ENCODE results near the gene GHRH. TPM values are rescaled to one million over a fixed set of nuclear protein-coding genes. Genes with fewer than 3 reads are reported as not detected.

GHRH gene
- total RNA-seq, 3 donors from 2014 or later, result not detected

DNA sequence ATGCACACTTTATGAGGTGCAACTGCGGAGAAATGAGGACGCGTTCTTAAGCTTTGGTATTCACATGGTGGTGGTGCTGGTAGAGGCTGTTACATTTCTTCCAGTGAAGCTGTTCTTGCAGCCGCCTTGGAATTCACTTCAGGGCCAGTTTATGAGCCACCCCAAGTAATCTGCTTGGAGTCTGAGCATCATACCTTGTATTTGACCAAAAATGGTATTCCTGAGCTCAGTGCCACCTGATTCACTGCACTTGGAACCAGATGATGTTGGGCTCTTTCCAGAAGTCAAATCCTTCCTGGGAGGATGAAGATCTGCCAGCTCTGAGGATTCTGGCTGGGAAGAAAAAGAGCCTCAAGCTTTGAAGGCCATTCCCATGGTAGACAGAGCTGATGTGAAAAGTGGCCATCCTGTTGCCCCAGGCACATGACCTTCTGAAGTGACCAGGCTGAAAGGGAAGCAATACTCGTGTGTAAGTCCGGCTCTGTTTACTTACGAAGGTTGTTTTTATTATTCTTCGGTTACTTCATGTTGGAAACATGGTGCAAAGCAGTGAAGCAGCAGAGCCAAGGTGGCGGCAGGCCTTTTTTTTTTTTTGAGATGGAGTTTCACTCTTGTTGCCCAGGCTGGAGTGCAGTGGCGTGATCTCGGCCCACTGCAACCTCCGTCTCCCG, 35.6 kb upstream of the GHRH start:
- no peaks in the 10 kb centered on the region for H3K27me3 Mint-ChIP-seq (ENCODE audit: low read depth)
- peaks cover 4% of the 10 kb centered on the region for H3K9me3 Mint-ChIP-seq
- no peak for DNase-seq
- H3K36me3 Mint-ChIP-seq (ENCODE audit: insufficient read depth), result peaks cover 39% of the 10 kb centered on the region
- peaks cover 38% of the 10 kb centered on the region for H3K4me1 Mint-ChIP-seq (ENCODE audit: low read depth)
- H3K4me3 Mint-ChIP-seq, result no peak overlapping the region
- no peak for ATAC-seq

DNA sequence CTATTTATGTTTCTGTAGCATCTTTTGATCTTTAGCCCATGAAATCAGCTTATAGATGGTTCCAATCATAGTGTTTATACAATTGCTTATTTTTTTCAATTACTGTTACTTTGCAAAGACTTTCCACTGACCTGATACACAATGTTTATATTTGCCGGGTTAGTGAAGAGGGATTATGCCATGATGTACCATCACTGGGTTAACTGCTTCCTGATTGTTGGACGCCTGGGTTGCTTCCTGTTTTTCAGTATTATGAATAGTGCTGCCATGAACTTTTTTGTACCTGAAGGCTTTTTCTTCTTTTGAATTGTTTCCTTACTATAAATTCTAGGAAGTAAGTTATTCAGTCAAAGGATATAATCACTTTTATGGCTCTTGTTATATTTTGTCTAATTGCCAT, 34.8 kb upstream of the GHRH start:
- ATAC-seq (no peak), DNase-seq (no peak)
- Mint-ChIP-seq H3K36me3 (ENCODE audit: insufficient read depth) (peaks cover 39% of the 10 kb centered on the region), H3K4me3 (no peak overlapping the region), H3K27me3 (ENCODE audit: low read depth) (no peaks in the 10 kb centered on the region), H3K9me3 (peaks cover 4% of the 10 kb centered on the region), H3K4me1 (ENCODE audit: low read depth) (peaks cover 42% of the 10 kb centered on the region)

DNA sequence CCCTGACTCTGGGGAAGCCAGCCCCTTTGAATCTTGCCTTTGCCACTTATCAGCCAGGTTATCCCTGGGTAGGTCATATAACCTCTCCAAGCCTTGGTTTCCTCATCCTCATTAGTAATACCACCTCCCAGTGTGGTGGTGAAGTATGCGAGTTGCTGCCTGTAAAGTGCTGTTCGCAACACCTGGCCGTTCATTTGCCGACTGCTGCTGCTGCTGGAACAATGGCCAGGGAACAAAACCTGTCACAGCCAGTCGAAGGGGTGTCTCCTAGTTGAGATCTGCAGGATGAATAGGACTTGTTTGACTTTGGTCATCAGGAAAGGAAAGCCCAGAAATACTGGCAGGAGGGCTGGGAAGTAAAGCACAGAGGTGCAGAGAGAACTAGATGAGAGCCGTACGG, 34.0 kb upstream of the GHRH start:
- H3K9me3 Mint-ChIP-seq, result peaks cover 4% of the 10 kb centered on the region
- no peaks in the 10 kb centered on the region for H3K27me3 Mint-ChIP-seq (ENCODE audit: low read depth)
- no peak overlapping the region for H3K4me3 Mint-ChIP-seq
- peaks cover 47% of the 10 kb centered on the region for H3K4me1 Mint-ChIP-seq (ENCODE audit: low read depth)
- no peak for ATAC-seq
- DNase-seq, result no peak
- H3K36me3 Mint-ChIP-seq (ENCODE audit: insufficient read depth), result peaks cover 37% of the 10 kb centered on the region

DNA sequence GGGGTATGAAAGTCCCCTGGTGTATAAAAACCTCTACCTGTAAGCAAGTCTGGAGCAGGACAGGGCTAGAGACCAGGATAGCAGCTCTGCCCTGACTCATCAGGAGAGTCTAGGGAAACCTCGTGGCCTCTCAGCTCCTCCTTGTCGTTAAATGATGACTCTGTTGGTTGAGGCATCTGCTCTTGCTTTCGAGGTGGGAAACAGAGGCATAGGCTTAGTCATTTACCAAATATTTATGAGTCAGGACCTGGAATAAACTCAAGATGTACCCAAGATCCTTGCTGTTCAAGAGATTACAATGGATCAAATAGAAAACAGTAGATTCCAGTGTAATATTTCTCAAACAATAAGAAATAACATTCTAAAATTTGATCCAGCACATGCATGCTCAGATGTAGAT, 33.4 kb upstream of the GHRH start:
- H3K9me3 Mint-ChIP-seq, result peaks cover 4% of the 10 kb centered on the region
- no peak overlapping the region for H3K4me3 Mint-ChIP-seq
- H3K4me1 Mint-ChIP-seq (ENCODE audit: low read depth), result peaks cover 47% of the 10 kb centered on the region
- ATAC-seq (peak; percentile 50 to 63), DNase-seq (no peak)
- H3K36me3 Mint-ChIP-seq (ENCODE audit: insufficient read depth), result peaks cover 31% of the 10 kb centered on the region
- H3K27me3 Mint-ChIP-seq (ENCODE audit: low read depth), result no peaks in the 10 kb centered on the region

DNA sequence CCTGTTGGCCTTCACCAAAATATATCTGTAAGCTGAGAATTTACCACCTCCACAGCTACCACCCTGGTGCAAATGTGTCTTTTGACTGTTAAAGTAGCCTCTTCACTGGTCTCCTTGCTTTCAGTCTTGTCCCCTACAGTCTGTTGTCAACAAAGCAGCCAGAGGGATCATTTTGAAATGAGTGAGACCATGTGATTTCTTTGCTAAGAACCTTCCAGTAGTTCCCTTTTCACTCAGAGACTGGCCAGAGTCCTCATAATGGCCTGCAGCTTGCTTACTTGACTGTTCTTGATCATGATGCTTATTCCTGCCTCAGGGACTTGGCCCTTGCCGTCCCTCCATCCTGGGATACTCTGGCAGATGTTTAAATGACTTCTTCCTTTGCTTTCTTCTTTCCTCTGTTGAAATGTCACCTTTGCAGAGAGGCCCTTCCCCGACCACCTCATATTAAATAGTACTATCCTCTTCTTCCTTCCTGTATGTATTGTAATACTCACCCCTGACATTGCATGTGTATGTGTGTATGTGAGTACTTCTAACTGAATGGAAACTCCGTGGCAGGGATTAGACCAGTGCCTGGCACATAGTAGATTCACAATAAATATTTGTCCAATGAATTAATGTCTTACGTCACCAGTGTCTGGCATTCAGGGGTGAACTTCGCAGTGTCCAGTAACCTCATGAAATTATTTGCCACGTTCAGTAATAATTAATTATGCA, 32.8 kb upstream of the GHRH start:
- Mint-ChIP-seq H3K4me1 (ENCODE audit: low read depth) (peaks cover 47% of the 10 kb centered on the region), H3K27me3 (ENCODE audit: low read depth) (no peaks in the 10 kb centered on the region), H3K36me3 (ENCODE audit: insufficient read depth) (peaks cover 27% of the 10 kb centered on the region), H3K9me3 (peaks cover 4% of the 10 kb centered on the region), H3K4me3 (no peak overlapping the region)
- ATAC-seq (no peak), DNase-seq (no peak)

DNA sequence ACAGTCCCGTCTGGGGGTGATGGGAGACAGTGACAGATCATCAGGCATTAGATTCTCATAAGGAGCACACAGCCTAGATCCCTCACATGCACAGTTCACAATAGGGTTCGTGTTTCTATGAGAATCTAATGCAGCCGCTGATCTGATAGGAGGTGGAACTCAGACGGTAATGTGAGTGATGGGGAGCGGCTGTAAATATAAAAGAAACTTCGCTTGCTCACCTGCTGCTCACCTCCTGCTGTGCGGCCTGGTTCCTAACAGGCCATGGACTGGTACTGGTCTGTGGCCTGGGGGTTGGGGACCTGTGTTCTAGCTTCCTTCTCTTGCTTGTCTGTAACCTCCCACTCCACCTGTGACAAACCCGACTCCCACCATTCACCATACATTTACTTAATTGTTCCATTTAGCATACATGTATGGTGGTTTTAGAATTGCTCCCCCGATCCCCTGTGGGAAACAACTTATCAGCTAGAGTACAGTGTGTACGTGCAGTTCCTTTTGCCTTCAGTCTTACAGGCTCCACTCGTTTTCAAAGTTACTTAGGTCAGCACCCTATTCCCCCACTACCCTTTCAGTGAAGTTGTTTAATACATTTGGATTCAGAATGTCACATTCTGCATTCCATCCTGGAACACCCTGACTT, 31.8 kb upstream of the GHRH start:
- Mint-ChIP-seq H3K27me3 (ENCODE audit: low read depth) (no peaks in the 10 kb centered on the region), H3K4me3 (no peak overlapping the region), H3K4me1 (ENCODE audit: low read depth) (peaks cover 50% of the 10 kb centered on the region), H3K36me3 (ENCODE audit: insufficient read depth) (peaks cover 24% of the 10 kb centered on the region), H3K9me3 (peaks cover 4% of the 10 kb centered on the region)
- DNase-seq (no peak), ATAC-seq (no peak)

DNA sequence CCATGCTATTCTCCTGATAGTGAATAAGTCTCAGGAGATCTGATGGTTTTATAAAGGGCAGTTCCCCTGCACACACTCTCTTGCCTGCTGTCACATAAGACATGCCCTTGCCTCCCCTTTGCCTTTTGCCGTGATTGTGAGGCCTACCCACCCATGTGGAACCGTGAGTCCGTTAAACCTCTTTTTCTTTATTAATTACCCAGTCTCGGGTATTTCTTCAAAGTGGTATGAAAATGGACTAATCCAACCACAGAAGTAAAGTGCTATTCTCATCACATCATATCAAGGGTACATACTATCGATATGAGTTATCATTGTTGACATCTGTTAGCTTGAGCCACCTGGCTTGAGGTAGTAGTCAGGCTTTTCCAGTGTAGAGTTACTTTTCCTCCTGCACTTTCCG, 30.1 kb upstream of the GHRH start:
- H3K27me3 Mint-ChIP-seq (ENCODE audit: low read depth), result no peaks in the 10 kb centered on the region
- peaks cover 47% of the 10 kb centered on the region for H3K4me1 Mint-ChIP-seq (ENCODE audit: low read depth)
- H3K9me3 Mint-ChIP-seq, result peaks cover 4% of the 10 kb centered on the region
- no peak for DNase-seq
- H3K36me3 Mint-ChIP-seq (ENCODE audit: insufficient read depth), result peaks cover 18% of the 10 kb centered on the region
- no peak for ATAC-seq
- H3K4me3 Mint-ChIP-seq, result peak overlapping the region; percentile 59

DNA sequence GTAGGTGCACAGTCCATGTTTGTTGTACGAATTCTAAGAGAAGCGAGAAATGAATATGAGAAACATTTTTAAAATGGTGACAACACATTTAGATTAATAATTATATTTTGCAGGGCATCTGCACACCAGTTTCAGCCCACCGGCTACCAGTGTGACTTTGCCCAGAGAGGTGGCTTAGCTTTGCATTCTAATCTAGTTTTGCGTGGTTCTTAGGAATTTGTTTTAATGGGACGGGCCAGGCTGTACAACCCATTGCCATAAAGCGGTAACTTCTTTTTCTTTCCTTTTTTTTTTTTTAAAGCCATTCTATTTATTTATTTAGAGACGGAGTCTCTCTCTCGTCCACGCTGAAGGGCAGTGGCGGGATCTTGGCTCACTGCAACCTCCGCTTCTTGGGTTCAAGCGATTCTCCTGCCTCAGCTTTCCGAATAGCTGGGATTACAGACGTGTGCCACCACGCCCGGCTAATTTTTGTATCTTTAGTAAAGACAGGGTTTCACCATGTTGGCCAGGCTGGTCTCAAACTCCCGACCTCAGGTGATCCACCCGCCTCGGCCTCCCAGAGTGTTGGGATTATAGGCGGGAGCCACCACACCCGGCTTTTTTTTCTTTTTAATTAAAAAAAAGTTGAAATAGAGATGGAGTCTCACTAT, 28.7 kb upstream of the GHRH start:
- H3K9me3 Mint-ChIP-seq, result peaks cover 4% of the 10 kb centered on the region
- peaks cover 18% of the 10 kb centered on the region for H3K36me3 Mint-ChIP-seq (ENCODE audit: insufficient read depth)
- H3K4me1 Mint-ChIP-seq (ENCODE audit: low read depth), result peaks cover 36% of the 10 kb centered on the region
- H3K27me3 Mint-ChIP-seq (ENCODE audit: low read depth), result no peaks in the 10 kb centered on the region
- ATAC-seq (no peak), DNase-seq (no peak)
- H3K4me3 Mint-ChIP-seq, result peak overlapping the region; percentile 87

DNA sequence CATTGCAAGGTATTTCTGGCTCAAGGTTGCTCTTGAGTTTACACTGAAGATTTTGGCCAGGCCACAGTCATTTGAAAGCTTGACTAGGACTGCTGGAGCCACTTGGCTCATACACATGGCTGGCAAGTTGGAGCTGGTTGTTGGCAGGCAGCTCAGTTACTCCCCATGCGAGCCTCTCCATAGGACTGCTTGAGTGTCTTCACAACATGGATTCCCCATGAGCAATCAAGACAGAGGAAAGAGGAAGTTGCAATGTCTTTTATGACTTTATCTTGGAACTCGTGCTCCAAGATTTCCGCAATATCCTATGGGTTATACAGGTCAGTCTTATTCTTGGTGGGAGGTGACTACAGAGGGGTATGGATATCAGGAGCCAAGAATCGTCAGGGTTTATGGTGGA, 26.5 kb upstream of the GHRH start:
- Mint-ChIP-seq H3K27me3 (ENCODE audit: low read depth) (no peaks in the 10 kb centered on the region), H3K4me1 (ENCODE audit: low read depth) (peaks cover 21% of the 10 kb centered on the region)
- no peak for DNase-seq

DNA sequence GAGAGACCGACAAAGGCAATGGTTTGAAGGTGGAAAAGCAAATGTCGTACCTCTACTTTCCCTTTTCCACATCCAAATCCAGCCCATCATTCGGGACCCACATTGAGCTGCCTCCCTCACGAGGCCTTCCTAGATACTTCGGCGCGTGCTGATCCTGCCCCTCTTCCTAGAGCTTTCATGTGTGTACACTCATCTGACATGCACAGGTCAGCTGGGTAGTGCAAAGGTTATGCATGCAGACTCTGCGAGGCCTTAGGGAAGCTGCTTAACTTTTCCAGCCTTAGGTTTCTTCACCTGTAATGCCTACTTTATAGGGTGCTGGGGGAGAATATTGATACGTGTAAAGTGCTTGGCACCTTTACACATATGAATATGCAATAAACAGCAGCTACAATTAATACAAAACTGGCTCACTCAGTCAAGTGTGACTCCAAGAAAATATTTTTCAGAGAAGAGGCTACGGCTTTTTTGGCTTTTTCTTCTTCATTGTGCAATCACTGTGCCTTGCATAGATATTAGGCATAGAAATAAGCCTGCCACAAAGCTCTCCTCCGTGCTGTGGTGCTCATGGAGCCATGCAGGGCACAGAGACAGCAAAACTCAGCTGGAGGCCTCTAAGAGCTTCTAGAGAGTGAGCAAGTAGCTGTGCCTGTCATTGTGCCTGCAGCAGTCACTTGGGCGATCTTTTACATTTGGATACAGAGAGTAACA, 24.2 kb upstream of the GHRH start:
- DNase-seq, result no peak
- ATAC-seq, result no peak
- no peak overlapping the region for H3K4me3 Mint-ChIP-seq
- peaks cover 9% of the 10 kb centered on the region for H3K4me1 Mint-ChIP-seq (ENCODE audit: low read depth)
- H3K27me3 Mint-ChIP-seq (ENCODE audit: low read depth), result no peaks in the 10 kb centered on the region
- no peaks in the 10 kb centered on the region for H3K9me3 Mint-ChIP-seq
- H3K36me3 Mint-ChIP-seq (ENCODE audit: insufficient read depth), result no peaks in the 10 kb centered on the region

More for the DNA sequence above, 26.5 kb upstream of the GHRH start:
- peak overlapping the region; percentile 87 for H3K4me3 Mint-ChIP-seq
- peaks cover 11% of the 10 kb centered on the region for H3K36me3 Mint-ChIP-seq (ENCODE audit: insufficient read depth)
- no peaks in the 10 kb centered on the region for H3K9me3 Mint-ChIP-seq
- no peak for ATAC-seq

DNA sequence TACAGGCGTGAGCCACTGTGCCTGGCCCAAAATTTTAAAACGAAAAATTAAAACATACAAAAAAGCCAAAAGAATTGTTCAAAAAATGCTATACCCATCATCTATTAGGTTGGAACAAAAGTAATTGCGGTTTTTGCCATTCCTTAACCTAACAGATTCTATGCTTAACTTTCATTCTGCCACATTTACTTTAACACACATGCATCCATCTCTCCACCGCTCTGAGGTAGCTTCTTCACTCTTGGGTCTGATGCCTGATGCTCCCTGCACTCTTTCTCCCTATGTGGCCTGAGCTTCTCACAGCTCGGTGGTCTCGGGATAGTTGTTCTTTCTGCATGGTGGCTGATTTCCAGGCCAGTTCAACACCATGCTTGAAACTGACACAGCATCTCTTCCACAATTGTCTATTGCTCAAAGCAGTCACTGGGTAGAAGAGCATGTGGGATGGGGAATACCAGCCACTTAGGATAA, 23.1 kb upstream of the GHRH start:
- no peak for ATAC-seq
- peaks cover 1% of the 10 kb centered on the region for H3K27me3 Mint-ChIP-seq (ENCODE audit: low read depth)
- DNase-seq, result no peak
- H3K36me3 Mint-ChIP-seq (ENCODE audit: insufficient read depth), result no peaks in the 10 kb centered on the region
- peaks cover 4% of the 10 kb centered on the region for H3K4me1 Mint-ChIP-seq (ENCODE audit: low read depth)
- H3K9me3 Mint-ChIP-seq, result no peaks in the 10 kb centered on the region
- H3K4me3 Mint-ChIP-seq, result no peak overlapping the region

DNA sequence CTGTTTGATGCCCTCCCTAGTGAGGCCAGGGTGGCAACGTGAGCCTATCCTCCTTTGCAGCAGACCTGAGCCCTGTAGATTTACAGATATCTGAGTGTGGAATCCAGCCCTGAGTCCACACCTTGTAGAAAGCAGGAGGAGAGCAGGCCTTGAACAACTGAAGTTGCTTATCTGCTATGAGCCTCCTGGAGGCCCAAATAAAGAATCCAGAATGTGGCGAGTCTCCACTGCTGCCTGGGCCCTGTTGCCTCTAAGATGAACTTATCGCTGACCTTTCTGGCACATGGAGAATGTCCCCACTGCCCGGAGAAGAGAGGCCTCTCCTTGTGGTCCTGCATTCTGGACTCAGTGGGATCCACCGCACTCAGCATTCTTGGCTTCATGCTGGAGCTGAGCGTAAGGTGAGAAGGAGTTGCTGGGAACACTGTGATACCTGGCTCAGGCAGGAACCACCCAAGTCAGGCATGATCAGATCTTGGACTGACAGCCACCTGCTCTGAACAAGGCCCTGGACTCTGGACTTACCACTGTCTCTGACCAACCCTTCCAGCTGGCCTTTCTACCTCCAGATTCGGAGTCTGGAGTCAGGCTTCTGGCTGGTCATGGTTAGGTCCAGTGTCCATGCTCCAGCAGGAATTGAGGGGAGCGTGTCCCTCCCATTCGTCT, 22.0 kb upstream of the GHRH start:
- DNase-seq, result no peak
- Mint-ChIP-seq H3K4me1 (ENCODE audit: low read depth) (peaks cover 3% of the 10 kb centered on the region), H3K27me3 (ENCODE audit: low read depth) (peaks cover 1% of the 10 kb centered on the region), H3K9me3 (no peaks in the 10 kb centered on the region), H3K36me3 (ENCODE audit: insufficient read depth) (no peaks in the 10 kb centered on the region), H3K4me3 (no peak overlapping the region)
- ATAC-seq, result no peak

DNA sequence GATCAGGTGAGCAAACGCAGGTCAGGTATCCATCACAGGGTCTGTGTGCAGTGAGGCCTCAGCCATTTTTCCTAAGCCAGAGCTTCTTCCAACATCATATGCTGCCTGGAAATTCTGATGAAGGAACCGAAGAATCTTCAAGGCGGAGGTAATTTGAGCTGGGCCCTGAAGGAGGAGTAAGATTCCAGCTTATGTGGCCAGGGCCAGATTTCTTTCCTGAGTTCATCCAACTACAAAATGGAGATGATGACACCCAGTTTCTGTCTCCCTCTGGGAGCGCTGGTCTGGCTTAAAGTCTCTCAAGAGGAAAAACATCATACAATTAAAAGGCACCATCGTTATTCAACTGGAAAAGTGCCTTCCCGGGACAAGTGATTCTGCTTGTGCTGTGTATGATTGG, 20.9 kb upstream of the GHRH start:
- H3K9me3 Mint-ChIP-seq, result no peaks in the 10 kb centered on the region
- H3K36me3 Mint-ChIP-seq (ENCODE audit: insufficient read depth), result no peaks in the 10 kb centered on the region
- H3K4me1 Mint-ChIP-seq (ENCODE audit: low read depth), result no peaks in the 10 kb centered on the region
- H3K4me3 Mint-ChIP-seq, result no peak overlapping the region
- no peak for DNase-seq
- peaks cover 1% of the 10 kb centered on the region for H3K27me3 Mint-ChIP-seq (ENCODE audit: low read depth)
- no peak for ATAC-seq
